Fibroblast of mammary gland (primary cell): ENCODE measurements around the gene RAMP3.

ENCODE experiments used
- DNase-seq: peaks from one replicate; pipeline ENCODE4 v3.0.0-alpha.2; 2010; ENCODE audit warnings: low read depth
- H3K4me3 ChIP-seq: 2 replicates; pipeline ENCODE4 v1.5.1; 2011; ENCODE audit warnings: low read depth, mild to moderate bottlenecking, low read length, moderate library complexity; ENCODE audit not compliant: control insufficient read depth
- CTCF ChIP-seq: conservative IDR thresholded peaks from 2 replicates; pipeline ENCODE4 v1.5.1; 2011; ENCODE audit warnings: low read depth, low read length, inconsistent platforms; ENCODE audit not compliant: control insufficient read depth, insufficient read depth

RAMP3 gene

GRCh38 chr7:45123913-45124710, 33.5 kb upstream of the RAMP3 start:
- no peak for DNase-seq
- no peak for TF ChIP-seq CTCF

GRCh38 chr7:45125193-45125904, 32.2 kb upstream of the RAMP3 start:
- DNase-seq = no peak
- H3K4me3 ChIP-seq = no peak overlapping the region
- TF ChIP-seq CTCF = no peak

More at GRCh38 chr7:45123913-45124710, 33.5 kb upstream of the RAMP3 start:
- H3K4me3 ChIP-seq = no peak overlapping the region

- DNase-seq = no peak
- H3K4me3 ChIP-seq = no peak overlapping the region
- no peak for TF ChIP-seq CTCF
Measured at GRCh38 chr7:45126201-45126600, 31.4 kb upstream of the RAMP3 start.

GRCh38 chr7:45126920-45127319, 30.7 kb upstream of the RAMP3 start:
- no peak overlapping the region for H3K4me3 ChIP-seq
- TF ChIP-seq CTCF = no peak
- DNase-seq = no peak

GRCh38 chr7:45129181-45129800, 28.3 kb upstream of the RAMP3 start:
- DNase-seq = no peak
- no peak overlapping the region for H3K4me3 ChIP-seq
- no peak for TF ChIP-seq CTCF

GRCh38 chr7:45129906-45130305, 27.7 kb upstream of the RAMP3 start:
- DNase-seq = no peak
- no peak for TF ChIP-seq CTCF
- no peak overlapping the region for H3K4me3 ChIP-seq
